ENCODE measurements around the gene CALHM1.

The CALHM1 gene

GRCh38 chr10:103451091-103451813, 7.4 kb downstream of the CALHM1 start:
- no peaks in the 10 kb centered on the region for H3K27me3 ChIP-seq (ENCODE audit: insufficient read depth, low read length, poor library complexity)
- H2AFZ ChIP-seq (ENCODE audit: low read depth, low read length), result peak overlapping the region; percentile 99
- peak overlapping the region; percentile 54 to 71 for H3K4me3 ChIP-seq (ENCODE audit: low read depth in 1 of 2, low read length in 2 of 2)
- H4K20me1 ChIP-seq (ENCODE audit: insufficient read depth, low read length), result peaks cover 4% of the 10 kb centered on the region; the same call in 1 of the 2 replicates
- peak; percentile 70 for ATAC-seq (ENCODE audit: insufficient read depth, low read depth)
- H3K4me1 ChIP-seq (ENCODE audit: insufficient read depth, low read length), result peaks cover 31% of the 10 kb centered on the region
- no peaks in the 10 kb centered on the region for H3K9me3 ChIP-seq (ENCODE audit: insufficient read depth, low read length, severe bottlenecking)
- DNase-seq, result peak; percentile 64
- H3K36me3 ChIP-seq (ENCODE audit: insufficient read depth, low read length), result peaks cover 34% of the 10 kb centered on the region
- TF ChIP-seq, protein P1, sequence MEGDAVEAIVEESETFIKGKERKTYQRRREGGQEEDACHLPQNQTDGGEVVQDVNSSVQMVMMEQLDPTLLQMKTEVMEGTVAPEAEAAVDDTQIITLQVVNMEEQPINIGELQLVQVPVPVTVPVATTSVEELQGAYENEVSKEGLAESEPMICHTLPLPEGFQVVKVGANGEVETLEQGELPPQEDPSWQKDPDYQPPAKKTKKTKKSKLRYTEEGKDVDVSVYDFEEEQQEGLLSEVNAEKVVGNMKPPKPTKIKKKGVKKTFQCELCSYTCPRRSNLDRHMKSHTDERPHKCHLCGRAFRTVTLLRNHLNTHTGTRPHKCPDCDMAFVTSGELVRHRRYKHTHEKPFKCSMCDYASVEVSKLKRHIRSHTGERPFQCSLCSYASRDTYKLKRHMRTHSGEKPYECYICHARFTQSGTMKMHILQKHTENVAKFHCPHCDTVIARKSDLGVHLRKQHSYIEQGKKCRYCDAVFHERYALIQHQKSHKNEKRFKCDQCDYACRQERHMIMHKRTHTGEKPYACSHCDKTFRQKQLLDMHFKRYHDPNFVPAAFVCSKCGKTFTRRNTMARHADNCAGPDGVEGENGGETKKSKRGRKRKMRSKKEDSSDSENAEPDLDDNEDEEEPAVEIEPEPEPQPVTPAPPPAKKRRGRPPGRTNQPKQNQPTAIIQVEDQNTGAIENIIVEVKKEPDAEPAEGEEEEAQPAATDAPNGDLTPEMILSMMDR (IDR thresholded peaks at IDR 0.05; ENCODE audit: borderline replicate concordance, extremely low read depth, low read length, poor library complexity, severe bottlenecking), result no peak
- no peak for TF ChIP-seq EZH2 (IDR thresholded peaks at IDR 0.05; ENCODE audit: borderline replicate concordance, low read depth, low read length, severe bottlenecking)
- H3K4me2 ChIP-seq (ENCODE audit: insufficient read depth, low read length), result peak overlapping the region; percentile 96
- H3K79me2 ChIP-seq (ENCODE audit: insufficient read depth, low read length), result peaks cover 7% of the 10 kb centered on the region; the same call in 1 of the 2 replicates
- peak overlapping the region; percentile 72 for H3K27ac ChIP-seq (ENCODE audit: low read length)
- H3K9ac ChIP-seq (ENCODE audit: low read depth, low read length), result peak overlapping the region; percentile 77

GRCh38 chr10:103450201-103450695, 8.5 kb downstream of the CALHM1 start:
- peaks cover 44% of the 10 kb centered on the region for H3K36me3 ChIP-seq (ENCODE audit: insufficient read depth, low read length)
- no peak for DNase-seq
- peak overlapping the region; percentile 96 for H3K4me2 ChIP-seq (ENCODE audit: insufficient read depth, low read length)
- H3K4me1 ChIP-seq (ENCODE audit: insufficient read depth, low read length), result peaks cover 31% of the 10 kb centered on the region
- no peak for ATAC-seq (ENCODE audit: insufficient read depth, low read depth)
- no peaks in the 10 kb centered on the region for H3K9me3 ChIP-seq (ENCODE audit: insufficient read depth, low read length, severe bottlenecking)
- peaks cover 7% of the 10 kb centered on the region; the same call in 1 of the 2 replicates for H4K20me1 ChIP-seq (ENCODE audit: insufficient read depth, low read length)
- TF ChIP-seq, protein P1 (IDR thresholded peaks at IDR 0.05; ENCODE audit: borderline replicate concordance, extremely low read depth, low read length, poor library complexity, severe bottlenecking), result no peak
- no peak for TF ChIP-seq EZH2 (IDR thresholded peaks at IDR 0.05; ENCODE audit: borderline replicate concordance, low read depth, low read length, severe bottlenecking)
- no peak overlapping the region for H2AFZ ChIP-seq (ENCODE audit: low read depth, low read length)
- H3K4me3 ChIP-seq (ENCODE audit: low read depth in 1 of 2, low read length in 2 of 2), result peak overlapping the region in 1 of 2 experiments; percentile 71; a peak in 2 of 4 replicates
- H3K9ac ChIP-seq (ENCODE audit: low read depth, low read length), result peak overlapping the region; percentile 77; the same call in 1 of the 2 replicates
- no peaks in the 10 kb centered on the region for H3K27me3 ChIP-seq (ENCODE audit: insufficient read depth, low read length, poor library complexity)
- H3K27ac ChIP-seq (ENCODE audit: low read length), result peak overlapping the region; percentile 72
- peaks cover 7% of the 10 kb centered on the region; the same call in 1 of the 2 replicates for H3K79me2 ChIP-seq (ENCODE audit: insufficient read depth, low read length)

GRCh38 chr10:103449208-103450144, 9.2 kb downstream of the CALHM1 start:
- Histone ChIP-seq H4K20me1 (ENCODE audit: insufficient read depth, low read length) (peaks cover 7% of the 10 kb centered on the region; the same call in 1 of the 2 replicates), H3K79me2 (ENCODE audit: insufficient read depth, low read length) (peaks cover 7% of the 10 kb centered on the region; the same call in 1 of the 2 replicates), H3K27ac (ENCODE audit: low read length) (no peak overlapping the region), H3K4me1 (ENCODE audit: insufficient read depth, low read length) (peaks cover 31% of the 10 kb centered on the region), H3K36me3 (ENCODE audit: insufficient read depth, low read length) (peaks cover 52% of the 10 kb centered on the region), H2AFZ (ENCODE audit: low read depth, low read length) (no peak overlapping the region), H3K9ac (ENCODE audit: low read depth, low read length) (no peak overlapping the region), H3K4me3 (ENCODE audit: low read depth in 1 of 2, low read length in 2 of 2) (no peak overlapping the region), H3K27me3 (ENCODE audit: insufficient read depth, low read length, poor library complexity) (no peaks in the 10 kb centered on the region), H3K9me3 (ENCODE audit: insufficient read depth, low read length, severe bottlenecking) (no peaks in the 10 kb centered on the region), H3K4me2 (ENCODE audit: insufficient read depth, low read length) (no peak overlapping the region)
- TF ChIP-seq, protein P1 (IDR thresholded peaks at IDR 0.05; ENCODE audit: borderline replicate concordance, extremely low read depth, low read length, poor library complexity, severe bottlenecking), result no peak
- no peak for TF ChIP-seq EZH2 (IDR thresholded peaks at IDR 0.05; ENCODE audit: borderline replicate concordance, low read depth, low read length, severe bottlenecking)
- DNase-seq (no peak), ATAC-seq (ENCODE audit: insufficient read depth, low read depth) (no peak)

Data from DND-41 (cell line).